ENCODE data around the gene PLEK.

- no peak for TF ChIP-seq EZH2 (IDR thresholded peaks at IDR 0.05; ENCODE audit: low read length, unreplicated experiment)
- TF ChIP-seq CTCF (conservative IDR thresholded peaks at IDR 0.05; ENCODE audit: low read depth, low read length), result no peak
These were observed 31.0 kb downstream of the PLEK start for GRCh38 chr2:68396093-68396492.

Data from PC-3 (cell line).